HL-60 (cell line): Measurements from ENCODE around the gene C6orf132.

Experiments
- DNase-seq, 2 experiments: peaks; one replicate each; pipeline ENCODE4 v3.0.0-alpha.2; 2010 to 2020; ENCODE audit warnings: low read depth in 1 of 2, low spot score in 1 of 2
- H3K27ac ChIP-seq: fragments of 250-450 bp; sonication (Bioruptor Pico); replicated peaks from 2 replicates; pipeline ENCODE4 v1.5.1; 2020; ENCODE audit warnings: mild to moderate bottlenecking, moderate library complexity
- H3K27me3 ChIP-seq: fragments of 250-450 bp; sonication (Bioruptor Pico); 2 replicates; pipeline ENCODE4 v1.5.1; 2021; ENCODE audit warnings: mild to moderate bottlenecking, moderate library complexity; ENCODE audit not compliant: insufficient read depth, poor library complexity, severe bottlenecking
- H3K4me3 ChIP-seq: replicated peaks from 2 replicates; pipeline ENCODE4 v1.5.1; 2011; ENCODE audit warnings: mild to moderate bottlenecking, control low read depth, low read length; ENCODE audit not compliant: insufficient read depth
- GABPA ChIP-seq: IDR thresholded peaks from 2 replicates; pipeline ENCODE4 v1.6.1; 2012; ENCODE audit warnings: low read depth
- POLR2AphosphoS5 ChIP-seq: IDR thresholded peaks from 2 replicates; pipeline ENCODE4 v1.6.1; 2012; ENCODE audit warnings: low read depth
- SPI1 ChIP-seq: IDR thresholded peaks from 2 replicates; pipeline ENCODE4 v1.6.1; 2012; ENCODE audit warnings: low read depth, mild to moderate bottlenecking, borderline replicate concordance
- TF ChIP-seq, protein P1 (sequence below): IDR thresholded peaks from one replicate; pipeline ENCODE4 v1.5.1; 2011; ENCODE audit warnings: low read length, control low read depth, inconsistent platforms; ENCODE audit not compliant: insufficient read depth
- TF ChIP-seq, protein P2 (sequence below): IDR thresholded peaks from 2 replicates; pipeline ENCODE4 v1.6.1; 2012; ENCODE audit warnings: low read depth; ENCODE audit not compliant: insufficient replicate concordance

The C6orf132 gene

DNA sequence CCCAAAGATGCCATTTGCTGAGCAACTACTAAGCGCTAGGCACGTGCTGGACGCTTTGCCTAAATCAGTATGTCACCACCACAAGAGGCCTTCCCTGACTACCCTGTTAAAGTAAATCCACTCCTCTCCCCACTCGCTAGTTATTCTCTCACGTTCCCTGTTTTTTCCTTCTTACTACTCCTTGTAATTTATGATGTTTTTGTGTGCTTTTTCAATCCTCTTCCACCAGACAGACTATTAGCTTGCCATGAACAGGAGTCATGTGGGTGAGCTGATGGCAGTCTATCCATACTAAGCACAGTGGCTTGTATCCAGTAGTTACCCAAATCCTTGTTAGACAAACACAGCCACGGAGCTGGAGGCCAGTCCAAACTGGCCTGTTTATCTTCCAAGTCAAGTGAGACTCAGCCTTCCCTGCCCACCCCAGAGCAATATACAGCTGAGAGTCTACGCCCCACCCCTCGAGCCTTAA lies 41.2 kb downstream of the C6orf132 start:
- no peak for DNase-seq
- no peak overlapping the region for H3K4me3 ChIP-seq
- H3K27ac ChIP-seq, result no peak overlapping the region
- TF ChIP-seq GABPA (no peak), POLR2AphosphoS5 (no peak), SPI1 (no peak)
- TF ChIP-seq, protein P1, sequence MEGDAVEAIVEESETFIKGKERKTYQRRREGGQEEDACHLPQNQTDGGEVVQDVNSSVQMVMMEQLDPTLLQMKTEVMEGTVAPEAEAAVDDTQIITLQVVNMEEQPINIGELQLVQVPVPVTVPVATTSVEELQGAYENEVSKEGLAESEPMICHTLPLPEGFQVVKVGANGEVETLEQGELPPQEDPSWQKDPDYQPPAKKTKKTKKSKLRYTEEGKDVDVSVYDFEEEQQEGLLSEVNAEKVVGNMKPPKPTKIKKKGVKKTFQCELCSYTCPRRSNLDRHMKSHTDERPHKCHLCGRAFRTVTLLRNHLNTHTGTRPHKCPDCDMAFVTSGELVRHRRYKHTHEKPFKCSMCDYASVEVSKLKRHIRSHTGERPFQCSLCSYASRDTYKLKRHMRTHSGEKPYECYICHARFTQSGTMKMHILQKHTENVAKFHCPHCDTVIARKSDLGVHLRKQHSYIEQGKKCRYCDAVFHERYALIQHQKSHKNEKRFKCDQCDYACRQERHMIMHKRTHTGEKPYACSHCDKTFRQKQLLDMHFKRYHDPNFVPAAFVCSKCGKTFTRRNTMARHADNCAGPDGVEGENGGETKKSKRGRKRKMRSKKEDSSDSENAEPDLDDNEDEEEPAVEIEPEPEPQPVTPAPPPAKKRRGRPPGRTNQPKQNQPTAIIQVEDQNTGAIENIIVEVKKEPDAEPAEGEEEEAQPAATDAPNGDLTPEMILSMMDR, result no peak
- TF ChIP-seq, protein P2, sequence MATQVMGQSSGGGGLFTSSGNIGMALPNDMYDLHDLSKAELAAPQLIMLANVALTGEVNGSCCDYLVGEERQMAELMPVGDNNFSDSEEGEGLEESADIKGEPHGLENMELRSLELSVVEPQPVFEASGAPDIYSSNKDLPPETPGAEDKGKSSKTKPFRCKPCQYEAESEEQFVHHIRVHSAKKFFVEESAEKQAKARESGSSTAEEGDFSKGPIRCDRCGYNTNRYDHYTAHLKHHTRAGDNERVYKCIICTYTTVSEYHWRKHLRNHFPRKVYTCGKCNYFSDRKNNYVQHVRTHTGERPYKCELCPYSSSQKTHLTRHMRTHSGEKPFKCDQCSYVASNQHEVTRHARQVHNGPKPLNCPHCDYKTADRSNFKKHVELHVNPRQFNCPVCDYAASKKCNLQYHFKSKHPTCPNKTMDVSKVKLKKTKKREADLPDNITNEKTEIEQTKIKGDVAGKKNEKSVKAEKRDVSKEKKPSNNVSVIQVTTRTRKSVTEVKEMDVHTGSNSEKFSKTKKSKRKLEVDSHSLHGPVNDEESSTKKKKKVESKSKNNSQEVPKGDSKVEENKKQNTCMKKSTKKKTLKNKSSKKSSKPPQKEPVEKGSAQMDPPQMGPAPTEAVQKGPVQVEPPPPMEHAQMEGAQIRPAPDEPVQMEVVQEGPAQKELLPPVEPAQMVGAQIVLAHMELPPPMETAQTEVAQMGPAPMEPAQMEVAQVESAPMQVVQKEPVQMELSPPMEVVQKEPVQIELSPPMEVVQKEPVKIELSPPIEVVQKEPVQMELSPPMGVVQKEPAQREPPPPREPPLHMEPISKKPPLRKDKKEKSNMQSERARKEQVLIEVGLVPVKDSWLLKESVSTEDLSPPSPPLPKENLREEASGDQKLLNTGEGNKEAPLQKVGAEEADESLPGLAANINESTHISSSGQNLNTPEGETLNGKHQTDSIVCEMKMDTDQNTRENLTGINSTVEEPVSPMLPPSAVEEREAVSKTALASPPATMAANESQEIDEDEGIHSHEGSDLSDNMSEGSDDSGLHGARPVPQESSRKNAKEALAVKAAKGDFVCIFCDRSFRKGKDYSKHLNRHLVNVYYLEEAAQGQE, result no peak
- H3K27me3 ChIP-seq, result peaks cover 12% of the 10 kb centered on the region

DNA sequence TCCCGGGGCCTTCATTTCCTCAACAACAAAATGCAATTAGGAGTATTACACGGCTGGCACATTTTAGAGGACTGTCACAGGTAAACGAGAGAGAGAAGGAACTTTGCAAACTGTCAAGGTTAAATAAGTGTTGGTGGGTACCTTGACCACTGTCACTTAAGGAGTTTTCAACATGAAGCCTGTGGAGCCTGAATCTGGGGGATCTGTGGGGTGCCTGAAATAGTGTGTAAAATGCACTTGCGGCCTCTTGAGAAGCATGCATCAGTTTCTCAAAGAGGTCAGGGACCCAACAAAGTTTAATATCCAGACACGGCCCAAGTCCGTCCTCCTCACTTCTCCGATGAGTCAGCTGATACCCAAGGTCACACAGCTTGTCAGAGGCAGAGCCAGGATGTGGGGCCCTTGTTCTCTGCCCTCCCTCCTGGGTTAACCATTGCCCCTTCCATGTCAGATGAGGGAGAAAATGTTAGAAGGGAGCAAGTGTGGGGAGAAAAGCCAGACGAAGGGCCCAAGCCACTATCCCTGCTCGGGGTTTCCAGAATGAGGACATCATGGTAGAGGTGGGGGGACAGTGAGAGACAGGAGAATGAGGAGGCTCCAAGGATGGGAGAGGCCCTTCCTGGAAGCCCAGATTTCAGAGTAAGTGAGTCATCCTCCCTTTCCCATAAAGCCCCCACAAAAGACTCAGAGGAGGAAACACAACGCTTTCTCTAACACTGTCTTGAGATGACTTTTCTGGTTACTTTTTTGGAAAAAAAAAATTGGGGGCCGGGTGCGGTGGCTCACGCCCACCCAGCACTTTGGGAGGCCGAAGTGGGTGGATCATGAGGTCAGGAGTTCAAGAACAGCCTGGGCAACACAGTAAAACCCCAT lies 42.2 kb downstream of the C6orf132 start:
- H3K4me3 ChIP-seq, result no peak overlapping the region
- TF ChIP-seq GABPA (no peak), POLR2AphosphoS5 (no peak)
- TF ChIP-seq, protein P1, result no peak
- TF ChIP-seq, protein P2, result no peak
- H3K27ac ChIP-seq, result no peak overlapping the region
- peaks cover 8% of the 10 kb centered on the region for H3K27me3 ChIP-seq
- DNase-seq, result no peak

DNA sequence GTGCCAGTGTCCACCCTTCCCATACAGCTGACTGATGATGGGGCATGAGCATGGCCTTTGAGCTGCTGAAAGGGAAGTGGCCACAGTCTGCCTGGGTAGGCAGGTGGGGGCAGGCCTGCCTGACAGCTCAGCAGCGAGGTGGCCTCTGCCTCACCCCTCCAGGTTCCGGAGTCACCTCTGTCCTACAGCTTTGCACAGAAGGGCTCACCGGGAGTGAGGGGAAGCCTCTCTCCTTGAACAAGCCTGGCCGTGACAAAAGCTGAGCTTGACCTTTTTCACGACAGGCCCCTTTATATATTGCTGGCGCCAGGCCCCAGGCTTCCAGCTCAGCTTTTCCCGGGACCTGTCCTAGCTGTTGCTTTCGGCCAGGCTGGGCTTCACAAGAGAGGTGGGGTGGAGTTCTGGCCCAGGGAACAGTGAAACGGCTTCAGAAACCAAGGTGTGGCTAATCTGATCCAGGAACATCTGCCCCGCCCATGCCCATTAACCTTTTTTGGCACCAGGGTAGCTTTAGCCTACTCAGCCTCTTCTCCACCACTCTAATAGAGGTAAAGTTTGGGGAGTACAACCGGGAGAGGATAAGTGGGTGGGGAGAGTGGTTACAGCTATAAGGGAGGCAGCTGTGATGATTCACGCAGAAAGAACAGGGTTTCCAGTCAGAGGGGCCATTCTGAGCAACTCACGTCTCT lies 42.9 kb downstream of the C6orf132 start:
- DNase-seq, result no peak
- Histone ChIP-seq H3K4me3 (no peak overlapping the region), H3K27ac (no peak overlapping the region), H3K27me3 (no peaks in the 10 kb centered on the region)
- TF ChIP-seq GABPA (no peak), POLR2AphosphoS5 (no peak), SPI1 (no peak)
- TF ChIP-seq, protein P1, result no peak
- TF ChIP-seq, protein P2, result no peak
